Gastrocnemius medialis (tissue), 4 donors: ENCODE results near the gene TOMM34.

Experiments used
- POLR2A ChIP-seq, 2 donors: fragments of 450-650 bp; IDR thresholded peaks; one replicate each; pipeline ENCODE4 v1.6.1; 2017; ENCODE audit warnings: antibody characterized with exemption in 2 of 2, mild to moderate bottlenecking in 2 of 2, moderate library complexity in 2 of 2
- TF ChIP-seq, protein P1 (sequence below), 5 experiments: fragments of 450-650 bp in 3 of 5; fragments of 200-600 bp in 2 of 5; sonication (generic) in 2 of 5; IDR thresholded peaks in 4 of 5; conservative IDR thresholded peaks in 1 of 5; 1 replicate in 4 of 5; 2 replicates in 1 of 5; pipeline ENCODE4 v1.5.1; 2016 to 2019; ENCODE audit warnings: antibody characterized with exemption in 5 of 5, mild to moderate bottlenecking in 3 of 5, moderate library complexity in 3 of 5

- TF ChIP-seq, protein P1, sequence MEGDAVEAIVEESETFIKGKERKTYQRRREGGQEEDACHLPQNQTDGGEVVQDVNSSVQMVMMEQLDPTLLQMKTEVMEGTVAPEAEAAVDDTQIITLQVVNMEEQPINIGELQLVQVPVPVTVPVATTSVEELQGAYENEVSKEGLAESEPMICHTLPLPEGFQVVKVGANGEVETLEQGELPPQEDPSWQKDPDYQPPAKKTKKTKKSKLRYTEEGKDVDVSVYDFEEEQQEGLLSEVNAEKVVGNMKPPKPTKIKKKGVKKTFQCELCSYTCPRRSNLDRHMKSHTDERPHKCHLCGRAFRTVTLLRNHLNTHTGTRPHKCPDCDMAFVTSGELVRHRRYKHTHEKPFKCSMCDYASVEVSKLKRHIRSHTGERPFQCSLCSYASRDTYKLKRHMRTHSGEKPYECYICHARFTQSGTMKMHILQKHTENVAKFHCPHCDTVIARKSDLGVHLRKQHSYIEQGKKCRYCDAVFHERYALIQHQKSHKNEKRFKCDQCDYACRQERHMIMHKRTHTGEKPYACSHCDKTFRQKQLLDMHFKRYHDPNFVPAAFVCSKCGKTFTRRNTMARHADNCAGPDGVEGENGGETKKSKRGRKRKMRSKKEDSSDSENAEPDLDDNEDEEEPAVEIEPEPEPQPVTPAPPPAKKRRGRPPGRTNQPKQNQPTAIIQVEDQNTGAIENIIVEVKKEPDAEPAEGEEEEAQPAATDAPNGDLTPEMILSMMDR (IDR thresholded peaks at IDR 0.05 in 4 of 5, conservative IDR thresholded peaks at IDR 0.05 in 1 of 5) = no peak
- no peak for TF ChIP-seq POLR2A (IDR thresholded peaks at IDR 0.05)
These were observed 33.1 kb upstream of the TOMM34 start for GRCh38 chr20:44993343-44993742.
